Panc1 (cell line): ENCODE measurements around the gene PC. TPM values are rescaled to one million over a fixed set of nuclear protein-coding genes. Genes with fewer than 3 reads are reported as not detected.

Source experiments
- ATAC-seq: fragments of 200-7000 bp; cut with Tn5 transposase; 2 replicates; pipeline ENCODE4 v1.9.1; 2020; ENCODE audit warnings: mild to moderate bottlenecking, moderate library complexity
- BruUV-seq: library from RNA; stranded (reverse); fragments of 400-500 nt; replicated peaks from 2 replicates; lab custom pipeline; 2021; lab: Mats Ljungman, UMichigan
- CTCF ChIA-PET: fragments of 300-600 bp; sonication (Branson Sonifier 250); formaldehyde crosslinking; loops from one replicate; lab custom pipeline; 2022; ENCODE audit warnings: antibody characterized with exemption; lab: Charles Lee
- POLR2A ChIA-PET: fragments of 300-600 bp; sonication (Branson Sonifier 250); formaldehyde crosslinking; loops from one replicate; lab custom pipeline; 2022; ENCODE audit warnings: antibody characterized with exemption; lab: Charles Lee
- DNase-seq: peaks from one replicate; pipeline ENCODE4 v3.0.0-alpha.2; 2010; ENCODE audit warnings: low read depth, low spot score
- H3K27ac ChIP-seq: 2 replicates; pipeline ENCODE4 v1.5.1; 2011; ENCODE audit warnings: mild to moderate bottlenecking, low read length, inconsistent platforms
- H3K27me3 ChIP-seq: fragments of 200-500 bp; sonication (Bioruptor generic); 2 replicates; pipeline ENCODE4 v1.6.0; 2014; ENCODE audit warnings: low read length, inconsistent platforms; ENCODE audit not compliant: control insufficient read depth, insufficient read depth
- H3K36me3 ChIP-seq: fragments of 200-500 bp; sonication (Bioruptor generic); 2 replicates; pipeline ENCODE4 v1.5.1; 2014; ENCODE audit warnings: inconsistent platforms, mild to moderate bottlenecking, low read length, moderate library complexity; ENCODE audit not compliant: control insufficient read depth, insufficient read depth
- H3K4me1 ChIP-seq: 2 replicates; pipeline ENCODE4 v1.5.1; 2011; ENCODE audit warnings: inconsistent platforms, mild to moderate bottlenecking, low read length, moderate library complexity; ENCODE audit not compliant: control insufficient read depth, insufficient read depth
- H3K4me3 ChIP-seq, 2 experiments: 2 replicates each; pipeline ENCODE4 v1.5.1; 2011 to 2012; ENCODE audit warnings: low read depth in 2 of 2, low read length in 2 of 2, mild to moderate bottlenecking in 2 of 2, inconsistent platforms in 1 of 2, moderate library complexity in 1 of 2
- H3K9me3 ChIP-seq: fragments of 200-500 bp; sonication (Bioruptor generic); 2 replicates; pipeline ENCODE4 v1.5.1; 2014; ENCODE audit warnings: low read depth, mild to moderate bottlenecking, inconsistent platforms, low read length, moderate library complexity; ENCODE audit not compliant: control insufficient read depth, insufficient read depth
- CTCF ChIP-seq: fragments of 450-650 bp; IDR thresholded peaks from 2 replicates; pipeline ENCODE4 v1.5.1; 2017; ENCODE audit warnings: mild to moderate bottlenecking
- POLR2AphosphoS5 ChIP-seq: IDR thresholded peaks from 2 replicates; pipeline ENCODE4 v1.6.1; 2012; ENCODE audit warnings: mild to moderate bottlenecking, low read depth, low read length, moderate library complexity
- REST ChIP-seq, 2 experiments: IDR thresholded peaks; 2 replicates each; pipeline ENCODE4 v1.6.1; 2011 to 2012; ENCODE audit warnings: low read depth in 2 of 2, control low read depth in 1 of 2, low read length in 1 of 2, mild to moderate bottlenecking in 1 of 2, moderate library complexity in 1 of 2; ENCODE audit not compliant: insufficient read depth in 1 of 2
- SIN3A ChIP-seq: IDR thresholded peaks from 2 replicates; pipeline ENCODE4 v1.6.1; 2012; ENCODE audit warnings: low read depth, mild to moderate bottlenecking, low read length, moderate library complexity, borderline replicate concordance; ENCODE audit not compliant: insufficient read depth
- TCF7L2 ChIP-seq: IDR thresholded peaks from 2 replicates; pipeline ENCODE4 v1.6.1; 2011; ENCODE audit warnings: mild to moderate bottlenecking, low read depth, low read length, inconsistent platforms
- in situ Hi-C: cut with HindIII; loops from 2 replicates; pipeline ENCODE4 v1.10.0; 2016; ENCODE audit warnings: low sequenced_read_pairs, low pct_unique_long_range_greater_than_20kb
- intact Hi-C: fragments of 100-400 bp; cut with micrococcal nuclease; formaldehyde crosslinking; loops from one replicate; pipeline ENCODE4 v1.10.0; 2022; ENCODE audit not compliant: unreplicated experiment
- total RNA-seq: library from RNA; stranded (reverse); gene quantifications from one replicate; pipeline ENCODE4 v1.2.1, GENCODE V29; 2021; ENCODE audit not compliant: unreplicated experiment

PC gene
- total RNA-seq, 1 experiment from 2014 or later: 12.8 TPM

GRCh38 chr11:66866511-66866986, 91.6 kb downstream of the PC start:
- H3K4me3 ChIP-seq: no peak overlapping the region
- no peak overlapping the region for H3K27ac ChIP-seq
- in situ Hi-C loops: no loop called here
- ChIA-PET POLR2A (no interaction called here), CTCF (interaction anchor here (0.5 kb wide), 1 partner anchor 236 kb away, joined by 4 read pairs; no protein-coding TSS in a partner anchor)
- H3K27me3 ChIP-seq: no peaks in the 10 kb centered on the region
- no peaks in the 10 kb centered on the region for H3K9me3 ChIP-seq
- no peaks in the 10 kb centered on the region for H3K36me3 ChIP-seq
- no peak for DNase-seq
- H3K4me1 ChIP-seq: peaks cover 8% of the 10 kb centered on the region
- no peak for TF ChIP-seq CTCF
- no peak for TF ChIP-seq SIN3A
- TF ChIP-seq REST (IDR thresholded peaks at IDR 0.05; ENCODE audit: insufficient read depth in 1 of 2, low read depth in 2 of 2, low read length in 1 of 2): no peak
- TF ChIP-seq TCF7L2: no peak
- TF ChIP-seq POLR2AphosphoS5: no peak
- intact Hi-C loops: no loop called here
- BruUV-seq: no TSS peak
- no peak for ATAC-seq

GRCh38 chr11:66866007-66866406, 92.2 kb downstream of the PC start:
- H3K36me3 ChIP-seq: no peaks in the 10 kb centered on the region
- BruUV-seq: no TSS peak
- intact Hi-C loops: no loop called here

More at GRCh38 chr11:66866007-66866406, 92.2 kb downstream of the PC start:
- Histone ChIP-seq H3K27me3 (no peaks in the 10 kb centered on the region), H3K4me3 (no peak overlapping the region), H3K9me3 (no peaks in the 10 kb centered on the region), H3K4me1 (peaks cover 8% of the 10 kb centered on the region), H3K27ac (no peak overlapping the region)
- ATAC-seq (no peak), DNase-seq (no peak)
- TF ChIP-seq TCF7L2 (no peak), POLR2AphosphoS5 (no peak), REST (IDR thresholded peaks at IDR 0.05; ENCODE audit: insufficient read depth in 1 of 2, low read depth in 2 of 2, low read length in 1 of 2) (no peak), CTCF (no peak), SIN3A (no peak)
- ChIA-PET POLR2A (no interaction called here), CTCF (interaction anchor here (0.5 to 1.4 kb wide), 2 partner anchors 110 to 236 kb away, joined by 4 read pairs; no protein-coding TSS in a partner anchor)
- in situ Hi-C loops: no loop called here
